ENCODE data around the gene LRP1B.

The LRP1B gene

DNA sequence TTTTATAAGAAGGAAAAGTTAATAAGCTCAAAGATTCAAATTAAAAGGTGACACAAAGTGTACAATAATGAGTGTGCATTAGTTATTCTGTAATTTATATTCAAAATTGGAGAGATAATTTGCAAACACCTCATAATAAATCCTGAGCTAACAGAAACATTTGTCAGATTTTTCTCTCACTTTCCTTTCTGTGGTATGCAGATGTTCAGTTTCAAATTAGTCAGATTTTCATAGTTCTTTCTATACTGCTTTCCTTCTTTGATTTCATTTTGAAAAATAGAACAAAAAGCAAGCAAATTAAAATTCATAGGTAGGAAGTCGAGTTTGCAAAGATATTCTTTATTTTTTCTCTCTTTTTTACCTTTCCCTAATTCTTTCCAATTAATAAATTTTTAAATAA, 1930.5 kb downstream of the LRP1B start:
- in situ Hi-C loops (cut with HindIII; ENCODE audit: low pct_ligation_motif_present, low pct_unique_long_range_greater_than_20kb, low sequenced_read_pairs), result no loop called here
- no peak for DNase-seq

DNA sequence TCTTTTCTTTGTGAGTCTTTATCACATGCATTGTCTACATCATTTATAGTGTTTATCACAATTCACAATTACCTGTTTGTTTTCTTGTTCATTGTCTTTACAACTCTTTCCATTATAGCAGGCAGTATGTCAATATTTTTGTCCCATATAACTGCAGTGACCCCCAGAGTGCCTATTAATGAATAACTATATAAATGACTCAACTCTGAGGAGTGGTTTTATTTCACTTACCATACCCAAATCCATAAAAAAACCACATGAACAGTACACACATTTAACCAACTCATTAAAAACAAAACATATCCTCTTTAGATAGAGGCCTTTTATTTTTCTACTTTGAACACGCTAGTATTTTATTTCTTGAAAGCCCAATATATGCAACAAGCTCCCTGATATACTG, 1931.5 kb downstream of the LRP1B start:
- no peak for DNase-seq
- in situ Hi-C loops (cut with HindIII; ENCODE audit: low pct_ligation_motif_present, low pct_unique_long_range_greater_than_20kb, low sequenced_read_pairs), result no loop called here

DNA sequence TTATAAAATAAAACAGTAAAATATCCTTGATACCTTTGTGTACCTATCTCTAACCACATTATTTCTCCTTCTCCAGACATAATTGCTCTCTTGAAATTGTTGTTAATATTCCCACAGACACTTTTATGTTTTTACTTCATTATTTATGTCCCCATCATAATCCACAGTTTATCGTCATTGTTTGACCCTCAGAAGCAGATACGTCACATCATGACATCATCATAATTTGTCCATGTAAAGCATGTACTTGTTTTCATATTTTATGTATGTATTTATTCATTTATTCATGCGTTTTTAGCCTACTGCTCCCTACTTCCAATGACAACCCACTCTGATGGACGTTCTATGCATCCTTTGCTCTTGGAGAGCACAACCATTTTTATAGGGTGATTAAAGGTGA, 1943.7 kb downstream of the LRP1B start:
- DNase-seq, result no peak
- in situ Hi-C loops (cut with HindIII; ENCODE audit: low pct_ligation_motif_present, low pct_unique_long_range_greater_than_20kb, low sequenced_read_pairs), result no loop called here

DNA sequence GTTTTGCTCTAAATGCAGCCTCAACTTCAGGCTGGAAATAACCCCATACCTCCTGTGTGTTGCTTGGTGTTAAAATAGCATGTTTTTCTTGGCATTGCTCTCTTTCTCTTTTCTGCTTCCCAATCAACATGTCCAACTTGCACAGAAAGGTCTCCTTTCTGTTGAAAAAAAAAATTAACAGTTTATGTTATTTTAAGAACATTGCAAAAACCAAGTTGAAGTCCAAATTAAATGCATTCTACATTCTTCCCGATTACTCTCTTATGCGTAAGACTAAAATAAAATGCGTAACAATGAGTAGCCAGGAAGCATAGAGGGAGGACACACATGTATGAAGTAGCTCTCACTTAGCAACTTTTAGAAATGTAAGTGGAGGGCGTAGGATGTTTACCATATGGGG, 1944.5 kb downstream of the LRP1B start:
- in situ Hi-C loops (cut with HindIII; ENCODE audit: low pct_ligation_motif_present, low pct_unique_long_range_greater_than_20kb, low sequenced_read_pairs), result no loop called here
- no peak for DNase-seq

DNA sequence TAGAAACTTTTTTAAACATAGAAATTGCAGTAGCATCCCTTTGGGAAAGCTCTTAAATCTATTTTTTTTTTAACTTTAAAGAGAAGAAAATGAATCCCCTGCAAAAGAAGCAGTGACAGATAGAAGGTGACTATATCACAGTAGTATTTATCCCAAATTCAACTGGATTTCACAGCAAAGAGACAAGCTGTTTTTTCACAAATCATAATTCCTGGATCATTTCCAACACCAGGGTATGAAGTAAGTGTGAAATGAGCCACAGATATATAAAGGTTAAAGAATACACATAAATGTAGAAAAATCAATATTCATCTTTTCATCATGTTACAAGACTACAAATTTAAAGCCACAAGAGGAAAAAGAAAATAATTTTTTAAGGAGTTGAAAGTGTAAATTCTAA, 1945.7 kb downstream of the LRP1B start:
- in situ Hi-C loops (cut with HindIII; ENCODE audit: low pct_ligation_motif_present, low pct_unique_long_range_greater_than_20kb, low sequenced_read_pairs), result no loop called here
- no peak for DNase-seq

DNA sequence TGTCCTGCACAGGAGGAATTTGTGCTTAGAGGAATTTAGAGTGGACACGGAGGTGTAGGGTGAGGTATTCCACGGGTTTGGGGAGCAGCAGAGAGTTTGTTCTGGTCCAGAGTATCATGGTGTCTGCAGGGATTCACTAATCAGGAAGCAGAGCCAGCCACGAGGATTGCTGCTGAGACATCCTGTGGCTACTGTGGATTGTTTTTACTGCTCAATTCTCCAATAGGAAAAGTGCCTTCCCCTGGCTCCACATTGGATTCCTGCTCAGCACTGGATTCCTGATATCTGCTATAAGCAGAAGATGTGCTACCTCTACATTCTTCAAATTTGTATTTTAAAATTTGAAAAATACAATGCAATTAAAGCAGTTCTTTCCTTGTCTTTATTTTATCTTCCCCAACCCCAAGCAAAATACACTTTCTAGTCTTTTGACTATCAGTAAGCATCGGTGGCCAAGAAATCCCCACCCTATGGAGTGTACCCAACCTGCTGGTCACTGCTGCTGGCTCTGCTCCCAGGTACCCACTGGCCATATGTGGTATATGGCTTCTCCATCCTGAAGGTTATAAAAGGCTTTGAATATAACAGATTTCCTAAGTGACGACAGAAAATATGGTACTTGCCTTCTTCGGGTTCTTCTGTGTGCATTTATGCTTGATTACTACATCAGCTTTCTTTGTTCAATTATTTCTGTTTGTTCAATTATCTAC, 1947.6 kb downstream of the LRP1B start:
- in situ Hi-C loops (cut with HindIII; ENCODE audit: low pct_ligation_motif_present, low pct_unique_long_range_greater_than_20kb, low sequenced_read_pairs), result no loop called here
- no peak for DNase-seq

All from ACHN (cell line).